HepG2 (cell line): ENCODE results near the gene SLC11A1. TPM values are rescaled to one million over a fixed set of nuclear protein-coding genes. Genes with fewer than 3 reads are reported as not detected.

Source experiments
- HDAC1 ChIP-seq: sonication (generic); formaldehyde crosslinking; IDR thresholded peaks from 2 replicates; pipeline ENCODE4 v1.5.1; 2020; ENCODE audit warnings: mild to moderate bottlenecking, missing genetic modification reagents
- HNRNPL ChIP-seq: fragments of 200-400 bp; formaldehyde crosslinking; IDR thresholded peaks from 2 replicates; pipeline ENCODE4 v1.6.1; 2017; ENCODE audit warnings: mild to moderate bottlenecking, low read depth, low read length
- IKZF4 ChIP-seq: sonication (generic); formaldehyde crosslinking; IDR thresholded peaks from 2 replicates; pipeline ENCODE4 v1.5.1; 2020; ENCODE audit warnings: borderline replicate concordance, mild to moderate bottlenecking, low read depth, missing genetic modification reagents; ENCODE audit errors: not compliant biosample characterization
- KLF16 ChIP-seq, 2 experiments: sonication (generic) in 1 of 2; formaldehyde crosslinking in 1 of 2; IDR thresholded peaks; 2 replicates each; pipeline versions ENCODE4 v1.6.1 to v1.8.0; 2016 to 2023; ENCODE audit warnings: missing genetic modification reagents in 2 of 2, missing compliant biosample characterization in 1 of 2
- NCOA5 ChIP-seq: sonication (generic); formaldehyde crosslinking; IDR thresholded peaks from 2 replicates; pipeline ENCODE4 v1.4.0; 2020; ENCODE audit warnings: missing genetic modification reagents
- NFE2L1 ChIP-seq: sonication (generic); formaldehyde crosslinking; IDR thresholded peaks from 2 replicates; pipeline ENCODE4 v1.4.0; 2020; ENCODE audit warnings: missing genetic modification reagents, mild to moderate bottlenecking, borderline replicate concordance
- RXRA ChIP-seq: sonication (generic); formaldehyde crosslinking; IDR thresholded peaks from 2 replicates; pipeline ENCODE4 v1.5.1; 2020; ENCODE audit warnings: missing genetic modification reagents
- SP4 ChIP-seq: sonication (generic); formaldehyde crosslinking; IDR thresholded peaks from 2 replicates; pipeline ENCODE4 v1.8.1; 2023; ENCODE audit warnings: mild to moderate bottlenecking, missing genetic modification reagents
- SPEN ChIP-seq: sonication (generic); formaldehyde crosslinking; IDR thresholded peaks from 2 replicates; pipeline ENCODE4 v1.5.1; 2020; ENCODE audit warnings: low read depth, mild to moderate bottlenecking, missing genetic modification reagents
- SRSF9 ChIP-seq: fragments of 200-400 bp; formaldehyde crosslinking; IDR thresholded peaks from 2 replicates; pipeline ENCODE4 v1.6.1; 2018; ENCODE audit warnings: borderline replicate concordance, mild to moderate bottlenecking, low read depth, low read length; ENCODE audit not compliant: insufficient read depth, poor library complexity, severe bottlenecking
- TBX3 ChIP-seq: fragments of 450-650 bp; IDR thresholded peaks from 2 replicates; pipeline ENCODE4 v1.6.1; 2017; ENCODE audit warnings: antibody characterized with exemption, mild to moderate bottlenecking, inconsistent platforms, borderline replicate concordance
- THYN1 ChIP-seq: sonication (generic); formaldehyde crosslinking; IDR thresholded peaks from 2 replicates; pipeline ENCODE4 v1.8.1; 2023; ENCODE audit warnings: low read depth, mild to moderate bottlenecking, moderate library complexity, missing genetic modification reagents, borderline replicate concordance
- ZBTB21 ChIP-seq: sonication (generic); formaldehyde crosslinking; IDR thresholded peaks from 2 replicates; pipeline ENCODE4 v1.4.0; 2020; ENCODE audit warnings: missing genetic modification reagents
- ZFP82 ChIP-seq: sonication (generic); formaldehyde crosslinking; IDR thresholded peaks from 2 replicates; pipeline ENCODE4 v1.5.1; 2020; ENCODE audit warnings: mild to moderate bottlenecking, missing genetic modification reagents, borderline replicate concordance
- ZNF224 ChIP-seq: sonication (generic); formaldehyde crosslinking; IDR thresholded peaks from 2 replicates; pipeline ENCODE4 v1.5.0; 2020; ENCODE audit warnings: mild to moderate bottlenecking, missing genetic modification reagents
- ZNF317 ChIP-seq: sonication (generic); formaldehyde crosslinking; IDR thresholded peaks from 2 replicates; pipeline ENCODE4 v1.5.0; 2020; ENCODE audit warnings: mild to moderate bottlenecking, missing genetic modification reagents
- ZNF33A ChIP-seq: sonication (generic); formaldehyde crosslinking; IDR thresholded peaks from 2 replicates; pipeline ENCODE4 v1.5.1; 2020; ENCODE audit warnings: missing genetic modification reagents, mild to moderate bottlenecking, moderate library complexity, borderline replicate concordance
- ZSCAN25 ChIP-seq: sonication (generic); formaldehyde crosslinking; IDR thresholded peaks from 2 replicates; pipeline ENCODE4 v1.8.0; 2022; ENCODE audit warnings: mild to moderate bottlenecking, missing genetic modification reagents
- polyA plus RNA-seq, 8 experiments: library from polyadenylated mRNA; depleted of rRNA in 3 of 8; stranded (reverse) in 7 of 8; unstranded in 1 of 8; fragments of >200 nt; fragmentation: Illumina TruSeq in 4 of 8; extraction: Trizol in 4 of 8; gene quantifications; 2 replicates each; pipeline versions ENCODE4 v1.2.1 to v1.2.3, GENCODE V29; 2011 to 2016; ENCODE audit warnings: low read depth in 4 of 8, missing spikeins in 1 of 8, mixed read lengths in 1 of 8; ENCODE audit not compliant: insufficient read depth in 1 of 8
- total RNA-seq, 5 experiments: library from RNA; depleted of rRNA; stranded (reverse); fragments of >200 nt; fragmentation: Illumina TruSeq; extraction: Trizol; gene quantifications; 2 replicates each; pipeline ENCODE4 v1.2.3, GENCODE V29; 2016; ENCODE audit warnings: low read depth in 1 of 5
- TF ChIP-seq, protein P1 (sequence below): sonication (generic); formaldehyde crosslinking; IDR thresholded peaks from 2 replicates; pipeline ENCODE4 v1.5.1; 2020; ENCODE audit warnings: missing genetic modification reagents, mild to moderate bottlenecking, borderline replicate concordance
- TF ChIP-seq, protein P2 (sequence below): IDR thresholded peaks from 2 replicates; pipeline ENCODE4 v1.6.1; 2018; ENCODE audit warnings: missing genetic modification reagents
- TF ChIP-seq, protein P3 (sequence below), 2 experiments: sonication (generic) in 1 of 2; formaldehyde crosslinking in 1 of 2; IDR thresholded peaks; 2 replicates each; pipeline versions ENCODE4 v1.5.1 to v1.6.1; 2011 to 2020; ENCODE audit warnings: borderline replicate concordance in 1 of 2, low read depth in 1 of 2, low read length in 1 of 2, mild to moderate bottlenecking in 1 of 2, missing genetic modification reagents in 1 of 2, moderate library complexity in 1 of 2
- TF ChIP-seq, protein P4 (sequence below): sonication (generic); formaldehyde crosslinking; conservative IDR thresholded peaks from 2 replicates; pipeline ENCODE4 v1.5.0; 2020; ENCODE audit warnings: missing genetic modification reagents

The SLC11A1 gene
- total and polyA plus RNA-seq, 2 of the 13 experiments (the other 11 are each of a cell fraction or from before 2014, with no cell fraction given), result 0.33 to 2.3 TPM

DNA sequence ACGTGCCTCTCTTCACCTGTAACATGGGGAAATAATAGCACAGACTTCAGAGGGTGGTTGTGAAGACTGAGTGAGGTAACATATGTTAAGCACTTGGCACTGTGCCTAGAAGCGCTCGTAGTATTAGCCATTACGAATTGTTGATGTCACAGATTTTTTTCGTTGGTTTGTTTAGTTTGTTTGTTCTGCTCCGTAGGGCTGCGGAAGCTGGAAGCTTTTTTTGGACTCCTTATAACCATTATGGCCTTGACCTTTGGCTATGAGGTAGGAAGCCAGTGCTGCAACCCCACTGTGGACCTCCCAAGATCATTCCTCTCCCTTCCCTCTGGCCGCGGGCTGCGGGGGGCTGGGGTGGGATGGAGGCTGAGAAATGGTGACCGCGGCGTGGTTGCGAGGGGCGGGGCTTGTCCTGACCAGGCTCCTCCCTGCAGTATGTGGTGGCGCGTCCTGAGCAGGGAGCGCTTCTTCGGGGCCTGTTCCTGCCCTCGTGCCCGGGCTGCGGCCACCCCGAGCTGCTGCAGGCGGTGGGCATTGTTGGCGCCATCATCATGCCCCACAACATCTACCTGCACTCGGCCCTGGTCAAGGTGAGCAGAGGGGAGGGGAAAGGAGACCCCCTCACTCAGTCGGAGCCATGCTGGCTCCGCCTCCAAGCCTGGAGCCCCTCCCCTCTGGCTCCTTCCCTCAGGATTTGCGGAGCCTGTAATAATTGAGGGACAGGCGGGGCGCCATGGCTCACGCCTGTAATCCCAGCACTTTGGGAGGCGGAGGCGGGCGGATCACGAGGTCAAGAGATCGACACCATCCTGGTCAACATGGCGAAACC, 5.5 kb downstream of the SLC11A1 start (continued):
- TF ChIP-seq, protein P1, sequence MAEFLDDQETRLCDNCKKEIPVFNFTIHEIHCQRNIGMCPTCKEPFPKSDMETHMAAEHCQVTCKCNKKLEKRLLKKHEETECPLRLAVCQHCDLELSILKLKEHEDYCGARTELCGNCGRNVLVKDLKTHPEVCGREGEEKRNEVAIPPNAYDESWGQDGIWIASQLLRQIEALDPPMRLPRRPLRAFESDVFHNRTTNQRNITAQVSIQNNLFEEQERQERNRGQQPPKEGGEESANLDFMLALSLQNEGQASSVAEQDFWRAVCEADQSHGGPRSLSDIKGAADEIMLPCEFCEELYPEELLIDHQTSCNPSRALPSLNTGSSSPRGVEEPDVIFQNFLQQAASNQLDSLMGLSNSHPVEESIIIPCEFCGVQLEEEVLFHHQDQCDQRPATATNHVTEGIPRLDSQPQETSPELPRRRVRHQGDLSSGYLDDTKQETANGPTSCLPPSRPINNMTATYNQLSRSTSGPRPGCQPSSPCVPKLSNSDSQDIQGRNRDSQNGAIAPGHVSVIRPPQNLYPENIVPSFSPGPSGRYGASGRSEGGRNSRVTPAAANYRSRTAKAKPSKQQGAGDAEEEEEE (CRISPR knock-in tag), result no peak
- TF ChIP-seq SRSF9 (no peak), IKZF4 (CRISPR knock-in tag) (peak; percentile 25), TBX3 (no peak), ZBTB21 (peak; percentile 94), NFE2L1 (CRISPR knock-in tag) (no peak), ZSCAN25 (CRISPR knock-in tag) (no peak), THYN1 (CRISPR knock-in tag) (no peak), RXRA (no peak; the same call in 1 of the 2 replicates), ZNF224 (CRISPR knock-in tag) (no peak), KLF16 (CRISPR knock-in tag; IDR thresholded peaks at IDR 0.05) (peak in 1 of 2 experiments; percentile 43; a peak in 1 of 4 replicates), ZNF317 (CRISPR knock-in tag) (no peak), SP4 (CRISPR knock-in tag) (no peak), SPEN (CRISPR knock-in tag) (peak; percentile 16; the same call in 1 of the 2 replicates), ZNF33A (no peak), HDAC1 (CRISPR knock-in tag) (peak; percentile 72; the same call in 1 of the 2 replicates), ZFP82 (no peak), NCOA5 (CRISPR knock-in tag) (no peak), HNRNPL (0 out of 2 replicates have a peak, but pooled peaks have one; percentile 19)
- TF ChIP-seq, protein P2, sequence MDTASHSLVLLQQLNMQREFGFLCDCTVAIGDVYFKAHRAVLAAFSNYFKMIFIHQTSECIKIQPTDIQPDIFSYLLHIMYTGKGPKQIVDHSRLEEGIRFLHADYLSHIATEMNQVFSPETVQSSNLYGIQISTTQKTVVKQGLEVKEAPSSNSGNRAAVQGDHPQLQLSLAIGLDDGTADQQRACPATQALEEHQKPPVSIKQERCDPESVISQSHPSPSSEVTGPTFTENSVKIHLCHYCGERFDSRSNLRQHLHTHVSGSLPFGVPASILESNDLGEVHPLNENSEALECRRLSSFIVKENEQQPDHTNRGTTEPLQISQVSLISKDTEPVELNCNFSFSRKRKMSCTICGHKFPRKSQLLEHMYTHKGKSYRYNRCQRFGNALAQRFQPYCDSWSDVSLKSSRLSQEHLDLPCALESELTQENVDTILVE (CRISPR knock-in tag), result peak; percentile 36; the same call in 1 of the 2 replicates
- TF ChIP-seq, protein P3, sequence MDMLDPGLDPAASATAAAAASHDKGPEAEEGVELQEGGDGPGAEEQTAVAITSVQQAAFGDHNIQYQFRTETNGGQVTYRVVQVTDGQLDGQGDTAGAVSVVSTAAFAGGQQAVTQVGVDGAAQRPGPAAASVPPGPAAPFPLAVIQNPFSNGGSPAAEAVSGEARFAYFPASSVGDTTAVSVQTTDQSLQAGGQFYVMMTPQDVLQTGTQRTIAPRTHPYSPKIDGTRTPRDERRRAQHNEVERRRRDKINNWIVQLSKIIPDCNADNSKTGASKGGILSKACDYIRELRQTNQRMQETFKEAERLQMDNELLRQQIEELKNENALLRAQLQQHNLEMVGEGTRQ (IDR thresholded peaks at IDR 0.05; ENCODE audit: low read depth, low read length), result no peak
- TF ChIP-seq, protein P3 (CRISPR knock-in tag; IDR thresholded peaks at IDR 0.05; ENCODE audit: borderline replicate concordance), result no peak
- TF ChIP-seq, protein P4, sequence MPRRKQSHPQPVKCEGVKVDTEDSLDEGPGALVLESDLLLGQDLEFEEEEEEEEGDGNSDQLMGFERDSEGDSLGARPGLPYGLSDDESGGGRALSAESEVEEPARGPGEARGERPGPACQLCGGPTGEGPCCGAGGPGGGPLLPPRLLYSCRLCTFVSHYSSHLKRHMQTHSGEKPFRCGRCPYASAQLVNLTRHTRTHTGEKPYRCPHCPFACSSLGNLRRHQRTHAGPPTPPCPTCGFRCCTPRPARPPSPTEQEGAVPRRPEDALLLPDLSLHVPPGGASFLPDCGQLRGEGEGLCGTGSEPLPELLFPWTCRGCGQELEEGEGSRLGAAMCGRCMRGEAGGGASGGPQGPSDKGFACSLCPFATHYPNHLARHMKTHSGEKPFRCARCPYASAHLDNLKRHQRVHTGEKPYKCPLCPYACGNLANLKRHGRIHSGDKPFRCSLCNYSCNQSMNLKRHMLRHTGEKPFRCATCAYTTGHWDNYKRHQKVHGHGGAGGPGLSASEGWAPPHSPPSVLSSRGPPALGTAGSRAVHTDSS (CRISPR knock-in tag), result no peak
